GM18498 (cell line): ENCODE data around the gene OR9Q2.
"Not testable (repeated sequence)": the region's sequence is repeated elsewhere in the genome, so short reads cannot be mapped to it uniquely, and the experiment has no call there.

ENCODE experiments used
- ATAC-seq: cut with Tn5 transposase; IDR thresholded peaks from one replicate; pipeline ENCODE4 v1.9.1; 2021; ENCODE audit warnings: mild to moderate bottlenecking, moderate library complexity; ENCODE audit not compliant: unreplicated experiment

The OR9Q2 gene

GRCh38 chr11:58188770-58189169 is at the start of gene OR9Q2:
Gene OR9Q2 (plus strand): TSS chr11:58189070. CDS start chr11:58190491, 1,421 bp downstream.
- ATAC-seq = no peak

DNA sequence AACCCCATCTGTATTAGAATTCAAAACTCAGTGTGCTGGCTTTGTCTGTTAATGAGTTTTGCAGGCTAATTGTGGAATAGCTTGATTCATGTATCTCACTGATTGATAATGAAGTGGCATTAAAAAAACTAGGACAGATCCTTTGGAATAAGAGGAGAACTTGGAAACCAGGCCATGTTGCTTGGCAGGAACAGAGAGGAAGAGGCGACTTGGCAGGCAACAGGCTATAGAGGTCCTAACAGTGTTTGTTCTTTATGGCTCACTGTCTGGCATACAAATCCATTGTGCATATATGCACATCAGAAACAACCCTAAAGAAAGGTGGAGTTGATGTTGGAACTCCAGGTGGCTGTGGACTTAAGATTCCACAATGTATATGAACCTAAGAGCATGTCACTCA is 46.1 kb upstream of the OR9Q2 start:
- ATAC-seq = no peak

DNA sequence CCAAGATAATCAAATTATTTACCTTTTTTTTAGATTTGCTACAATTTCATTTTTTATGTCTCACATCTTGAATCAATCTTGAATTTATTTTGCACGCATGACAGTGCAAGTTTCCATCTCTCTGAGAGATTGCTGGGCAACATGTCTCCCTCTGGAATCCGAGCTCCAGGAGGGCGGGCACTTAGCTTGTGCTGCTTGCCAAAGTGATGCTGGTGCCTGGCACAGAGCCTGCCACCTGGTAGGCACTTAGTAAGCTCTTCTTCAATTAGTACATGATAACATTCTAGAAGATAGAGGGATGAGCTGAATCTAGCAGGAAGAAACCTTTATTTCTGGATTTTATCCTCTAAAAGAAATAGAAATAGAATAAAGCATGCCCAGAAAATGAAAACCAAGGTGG is 36.1 kb upstream of the OR9Q2 start:
- ATAC-seq = no peak

DNA sequence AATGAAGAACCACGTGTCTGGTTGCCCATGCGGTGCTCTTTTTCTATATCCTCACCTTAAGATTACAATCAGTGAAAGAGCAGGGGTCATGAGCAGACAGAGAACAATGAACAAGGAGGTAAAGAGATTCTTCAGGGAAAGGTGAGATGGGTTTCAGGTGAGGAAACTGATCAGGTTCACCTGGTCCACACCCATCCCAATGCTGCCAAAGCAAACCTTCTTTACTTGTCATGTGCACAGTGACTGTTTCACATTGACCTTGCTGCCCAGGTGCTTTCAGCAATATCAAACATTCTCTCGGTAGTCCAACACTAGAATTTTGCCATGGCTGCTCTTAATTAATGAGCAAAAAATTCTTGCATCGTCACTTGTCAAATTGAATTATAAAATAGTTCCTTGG is 24.5 kb upstream of the OR9Q2 start:
- no peak for ATAC-seq

- ATAC-seq = no peak
These were observed 23.9 kb upstream of the OR9Q2 start for GRCh38 chr11:58164990-58165389.

GRCh38 chr11:58165504-58166106 is 23.3 kb upstream of the OR9Q2 start:
- no peak for ATAC-seq

DNA sequence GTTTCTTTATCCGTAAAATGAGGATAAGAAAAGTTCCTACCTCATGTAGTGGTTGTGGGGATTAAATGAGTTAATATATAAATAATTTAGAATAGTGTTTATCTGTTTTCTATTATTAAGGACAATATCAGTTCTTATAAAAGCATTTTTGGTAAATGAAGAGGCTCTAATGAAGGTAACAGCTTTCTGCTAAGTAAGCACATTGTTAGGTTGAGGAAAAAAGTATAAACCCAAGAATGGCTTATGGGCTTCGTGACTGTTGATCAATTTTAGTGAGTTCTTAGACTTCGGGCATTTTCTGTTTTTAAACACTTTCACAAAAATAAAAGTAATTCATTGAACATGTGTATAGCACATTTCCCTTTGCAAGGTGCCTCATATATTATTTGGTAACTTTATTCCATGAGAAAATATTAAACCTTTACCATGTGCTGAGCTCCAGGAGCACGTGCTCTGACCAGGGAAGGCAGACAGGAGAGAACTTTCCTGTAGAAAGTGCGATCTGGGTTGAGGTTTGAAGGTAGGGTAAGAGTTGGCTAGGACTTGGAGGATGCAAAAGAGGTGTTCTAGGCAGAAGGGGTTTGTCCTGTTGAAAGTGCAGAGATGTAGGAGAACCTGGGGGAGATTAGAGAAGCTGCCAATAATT is 11.3 kb upstream of the OR9Q2 start:
- ATAC-seq = no peak

DNA sequence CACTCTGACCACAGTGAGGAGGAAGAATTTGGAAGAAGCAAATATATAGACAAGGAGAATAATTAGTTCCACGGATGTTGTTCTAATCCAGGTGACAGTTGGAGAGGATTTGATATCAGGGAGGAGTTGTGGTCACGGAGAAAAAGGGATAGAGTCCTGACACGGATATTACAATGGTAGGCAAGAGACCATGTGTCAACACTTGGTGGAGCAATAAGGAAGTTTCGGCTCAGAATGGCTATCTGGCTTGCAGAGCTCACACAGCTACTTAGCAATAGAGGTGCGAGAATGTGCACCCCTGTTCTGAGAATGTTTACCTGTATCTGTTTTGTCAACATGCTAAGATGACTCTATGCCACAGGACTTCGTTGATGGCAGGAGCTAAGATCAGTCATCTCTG is 10.4 kb upstream of the OR9Q2 start:
- ATAC-seq = no peak

- ATAC-seq = no peak
These were observed 9.2 kb upstream of the OR9Q2 start for GRCh38 chr11:58179648-58180047.

DNA sequence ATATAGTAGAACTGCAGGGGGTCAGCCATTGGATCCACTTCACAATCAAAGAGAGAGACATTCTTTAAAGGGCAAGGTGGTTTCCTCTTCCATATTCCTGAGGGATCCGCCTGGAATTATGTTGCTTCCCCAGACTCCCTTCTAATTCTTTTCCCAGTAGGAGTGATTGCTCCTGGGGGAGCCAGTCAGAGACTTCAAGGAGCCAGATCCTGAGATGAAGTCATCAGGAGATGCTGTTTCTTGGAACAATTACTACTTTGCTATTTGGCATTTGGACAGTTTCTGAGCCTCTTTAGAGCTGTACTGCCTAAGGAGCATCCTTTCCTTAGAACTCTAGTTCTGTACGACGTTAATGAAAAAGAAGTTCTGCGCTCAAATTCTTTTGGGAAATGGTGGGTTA is 1.9 kb upstream of the OR9Q2 start:
- ATAC-seq = no peak

DNA sequence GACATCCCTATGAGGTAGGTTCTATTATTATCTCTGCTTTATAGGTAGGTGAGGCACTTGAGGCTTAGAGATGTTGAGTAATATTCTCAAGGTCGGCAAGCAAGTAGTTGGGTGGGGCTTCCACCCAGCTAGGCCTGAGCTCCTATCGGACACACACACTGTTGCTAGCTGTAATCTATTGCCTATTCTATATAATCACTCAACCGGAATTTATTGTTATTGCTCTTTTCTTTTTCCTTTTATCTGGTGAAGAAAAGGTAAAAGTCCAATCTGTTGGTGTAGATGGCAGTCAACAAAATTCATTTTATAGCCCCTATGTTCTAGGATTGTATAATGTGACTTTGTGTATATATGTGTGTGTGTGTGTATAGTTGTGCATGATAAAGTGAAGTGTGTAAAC is 3.4 kb downstream of the OR9Q2 start:
- no peak for ATAC-seq

GRCh38 chr11:58193391-58193790 is 4.5 kb downstream of the OR9Q2 start:
- no peak for ATAC-seq

- ATAC-seq = no peak
These were observed 7.1 kb downstream of the OR9Q2 start for GRCh38 chr11:58195939-58196338.

GRCh38 chr11:58199271-58199670 is 10.4 kb downstream of the OR9Q2 start:
- ATAC-seq = no peak

GRCh38 chr11:58204042-58204441 is 15.2 kb downstream of the OR9Q2 start, which contains the start of gene OR1S2:
Gene OR1S2 (minus strand): TSS chr11:58204142. CDS start chr11:58204142, 0 bp downstream.
- no peak for ATAC-seq

DNA sequence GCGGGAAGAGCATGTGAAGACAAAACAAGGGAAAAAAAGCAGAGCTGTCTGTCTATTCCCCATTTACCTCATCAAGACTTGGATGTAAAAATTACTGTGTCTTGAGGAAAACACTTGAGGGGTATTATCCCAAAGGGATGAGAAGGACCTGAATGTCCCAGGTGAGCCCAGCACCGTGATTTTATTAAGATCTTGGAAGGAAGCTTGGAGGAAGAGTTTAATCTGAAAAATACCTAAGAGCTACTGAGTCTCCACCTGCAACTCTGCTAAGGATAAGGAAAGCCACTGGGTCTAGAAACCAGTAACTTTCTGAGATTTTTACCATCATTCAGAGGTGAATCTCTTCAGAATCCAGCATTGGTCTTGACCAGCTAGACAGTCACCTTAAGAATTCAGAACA is 23.6 kb downstream of the OR9Q2 start, which contains the start of gene OR1S1:
Gene OR1S1, plus strand, starts transcription at position 301 of the 400 bp plus-strand sequence.
- not testable (repeated sequence) for ATAC-seq

DNA sequence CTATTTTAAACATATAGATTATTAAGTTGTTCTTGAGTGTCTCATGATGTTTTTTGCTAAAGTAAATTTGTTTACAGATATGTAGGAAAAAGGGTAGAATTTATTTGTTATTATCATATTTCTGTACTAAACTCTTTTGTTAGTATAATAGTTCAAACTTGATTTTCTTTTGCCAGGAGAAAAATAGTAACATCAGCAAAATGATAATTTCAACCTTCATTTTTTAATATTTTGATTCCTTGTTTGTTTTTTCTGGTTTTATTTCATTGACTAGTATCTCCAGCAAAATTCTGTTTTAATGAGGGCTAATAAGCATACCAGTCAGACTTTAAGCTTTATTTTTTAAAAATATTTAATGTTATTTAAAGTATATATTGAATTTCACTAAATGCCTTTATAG is 27.6 kb downstream of the OR9Q2 start:
- no peak for ATAC-seq

- no peak for ATAC-seq
These were observed 33.9 kb downstream of the OR9Q2 start for GRCh38 chr11:58222721-58223120.

DNA sequence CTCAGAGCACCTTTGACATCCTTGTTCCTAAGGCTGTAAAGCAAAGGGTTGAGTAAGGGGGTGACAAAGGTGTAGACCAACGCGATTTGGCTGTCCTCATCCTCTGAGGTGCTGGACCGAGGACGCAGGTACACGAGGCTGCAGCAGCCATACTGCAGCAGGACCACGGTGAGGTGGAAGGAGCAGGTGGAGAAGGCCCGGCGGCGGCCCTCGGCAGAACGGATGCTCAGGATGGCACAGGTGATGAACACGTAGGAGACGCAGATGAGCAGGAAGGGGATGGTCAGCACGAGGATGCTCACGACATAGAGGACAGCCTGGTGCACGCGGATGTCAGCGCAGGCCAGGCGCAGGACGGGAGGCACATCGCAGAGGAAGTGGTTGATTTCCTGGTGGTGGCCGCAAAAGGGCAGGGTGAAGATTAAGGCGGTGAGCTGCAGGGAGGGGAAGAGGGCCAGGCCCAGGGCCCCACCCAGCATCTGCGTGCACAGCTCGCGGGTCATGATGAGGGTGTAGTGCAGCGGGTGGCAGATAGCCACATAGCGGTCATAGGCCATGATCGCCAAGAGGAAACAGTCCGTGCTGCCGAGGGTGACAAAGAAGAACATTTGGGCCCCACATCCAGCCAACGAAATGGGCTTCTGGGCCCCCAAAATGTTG is 39.2 kb downstream of the OR9Q2 start:
- no peak for ATAC-seq
